Measurements from ENCODE around the gene SIRPA.

DNA sequence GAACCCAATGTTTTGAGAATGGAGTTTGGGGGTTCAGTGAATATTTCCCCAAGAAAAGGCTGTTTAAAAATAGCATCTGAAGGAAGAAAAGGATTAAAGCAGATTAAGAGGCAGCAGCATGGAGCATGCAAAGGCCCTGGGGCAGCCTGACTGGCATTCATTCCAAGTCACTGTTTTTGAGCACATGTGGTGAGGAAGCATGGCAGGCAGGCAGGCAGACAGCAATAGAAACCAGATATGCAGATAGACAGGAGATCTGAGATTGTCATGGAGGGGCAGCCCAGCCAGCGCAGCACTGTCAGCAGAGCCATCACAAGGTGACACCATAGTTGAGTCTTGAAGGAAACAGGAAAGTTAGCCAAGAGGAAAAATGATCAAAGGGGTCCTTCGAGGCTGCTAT is 37.8 kb downstream of the SIRPA start:
- TF ChIP-seq YY1 (IDR thresholded peaks at IDR 0.05; ENCODE audit: insufficient read depth, insufficient read length) (no peak), ZNF274 (IDR thresholded peaks at IDR 0.05; ENCODE audit: low read depth, low read length) (no peak)

Measured in NT2/D1 (cell line).